Mesodermal cell (in vitro differentiated cells): Measurements from ENCODE around the gene DCST1.
A peak's percentile ranks its signal among the peaks of the same experiment; 100 is the strongest.

Experiments
- H3K27ac ChIP-seq: 2 replicates; pipeline ENCODE4 v1.7.0; 2013; ENCODE audit warnings: mild to moderate bottlenecking, low read depth, low read length, moderate library complexity; ENCODE audit not compliant: severe bottlenecking
- H3K36me3 ChIP-seq: 2 replicates; pipeline ENCODE4 v1.7.1; 2013; ENCODE audit warnings: mild to moderate bottlenecking, low read length, moderate library complexity; ENCODE audit not compliant: control insufficient read depth, insufficient read depth
- H3K4me1 ChIP-seq: one replicate; pipeline ENCODE4 v1.7.1; 2013; ENCODE audit warnings: mild to moderate bottlenecking, low read length; ENCODE audit not compliant: insufficient read depth, control insufficient read depth, poor library complexity, severe bottlenecking
- H3K4me3 ChIP-seq: 2 replicates; pipeline ENCODE4 v1.7.0; 2013; ENCODE audit warnings: low read length, control low read depth, mild to moderate bottlenecking; ENCODE audit not compliant: insufficient read depth, poor library complexity, severe bottlenecking; ENCODE audit errors: extremely low read depth
- H3K9me3 ChIP-seq: 2 replicates; pipeline ENCODE4 v1.7.1; 2013; ENCODE audit warnings: mild to moderate bottlenecking, low read length, moderate library complexity; ENCODE audit not compliant: control insufficient read depth
- WGBS, 2 experiments: methylation state at CpG; one replicate each; pipeline ENCODE4 v1.1.5; 2013; ENCODE audit warnings: missing lambda C conversion rate in 2 of 2; ENCODE audit not compliant: insufficient coverage in 2 of 2; 5-methylcytosine and 5-hydroxymethylcytosine counted together

Gene DCST1

GRCh38 chr1:155014709-155015508 lies 18.7 kb upstream of the DCST1 start:
- Histone ChIP-seq H3K4me3 (no peak overlapping the region), H3K9me3 (no peaks in the 10 kb centered on the region), H3K4me1 (peaks cover 21% of the 10 kb centered on the region), H3K36me3 (peaks cover 31% of the 10 kb centered on the region), H3K27ac (no peak overlapping the region)
- 93 to 96% methylated on average over 20 of the region's 31 CpGs for WGBS, 2 experiments

DNA sequence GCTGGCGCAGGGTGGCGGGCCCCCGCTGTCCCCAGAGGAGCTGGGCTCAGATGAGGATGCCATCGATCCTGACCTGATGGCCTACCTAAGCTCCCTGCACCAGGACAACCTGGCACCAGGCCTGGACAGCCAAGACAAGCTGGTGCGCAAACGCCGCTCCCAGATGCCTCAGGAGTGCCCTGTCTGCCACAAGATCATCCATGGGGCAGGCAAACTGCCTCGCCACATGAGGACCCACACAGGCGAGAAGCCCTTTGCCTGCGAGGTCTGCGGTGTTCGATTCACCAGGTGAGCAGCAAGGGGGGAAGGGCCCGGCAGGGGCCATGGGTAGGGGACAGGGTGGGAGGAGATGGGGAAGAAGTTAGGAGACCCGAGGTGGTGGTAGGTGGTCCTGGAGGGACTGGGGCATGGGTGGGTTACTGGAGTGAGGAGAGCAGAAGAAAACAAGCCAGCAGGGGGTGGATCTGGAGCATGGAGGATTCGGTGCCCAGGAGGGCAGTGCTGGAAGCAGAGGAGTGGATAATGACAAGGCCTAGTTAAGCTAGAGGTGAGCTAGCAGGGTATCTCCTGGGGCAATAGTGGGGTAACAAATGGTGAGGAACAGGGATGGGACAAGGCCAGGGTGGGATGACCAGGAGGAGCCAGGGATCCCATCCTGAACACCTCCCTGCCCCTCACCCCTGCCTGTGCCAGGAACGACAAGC lies 17.9 kb upstream of the DCST1 start:
- H3K36me3 ChIP-seq: peaks cover 31% of the 10 kb centered on the region
- no peak overlapping the region for H3K4me3 ChIP-seq
- peaks cover 21% of the 10 kb centered on the region for H3K4me1 ChIP-seq
- WGBS, 2 experiments: 93 to 97% methylated on average over 10 to 16 of the region's 16 CpGs
- no peaks in the 10 kb centered on the region for H3K9me3 ChIP-seq
- H3K27ac ChIP-seq: no peak overlapping the region

GRCh38 chr1:155016231-155016831 lies 17.3 kb upstream of the DCST1 start:
- WGBS, 2 experiments: 96 to 98% methylated on average over 16 to 25 of the region's 26 CpGs
- H3K9me3 ChIP-seq: no peaks in the 10 kb centered on the region
- H3K27ac ChIP-seq: no peak overlapping the region
- H3K4me1 ChIP-seq: peaks cover 21% of the 10 kb centered on the region
- H3K4me3 ChIP-seq: no peak overlapping the region
- peaks cover 31% of the 10 kb centered on the region for H3K36me3 ChIP-seq

DNA sequence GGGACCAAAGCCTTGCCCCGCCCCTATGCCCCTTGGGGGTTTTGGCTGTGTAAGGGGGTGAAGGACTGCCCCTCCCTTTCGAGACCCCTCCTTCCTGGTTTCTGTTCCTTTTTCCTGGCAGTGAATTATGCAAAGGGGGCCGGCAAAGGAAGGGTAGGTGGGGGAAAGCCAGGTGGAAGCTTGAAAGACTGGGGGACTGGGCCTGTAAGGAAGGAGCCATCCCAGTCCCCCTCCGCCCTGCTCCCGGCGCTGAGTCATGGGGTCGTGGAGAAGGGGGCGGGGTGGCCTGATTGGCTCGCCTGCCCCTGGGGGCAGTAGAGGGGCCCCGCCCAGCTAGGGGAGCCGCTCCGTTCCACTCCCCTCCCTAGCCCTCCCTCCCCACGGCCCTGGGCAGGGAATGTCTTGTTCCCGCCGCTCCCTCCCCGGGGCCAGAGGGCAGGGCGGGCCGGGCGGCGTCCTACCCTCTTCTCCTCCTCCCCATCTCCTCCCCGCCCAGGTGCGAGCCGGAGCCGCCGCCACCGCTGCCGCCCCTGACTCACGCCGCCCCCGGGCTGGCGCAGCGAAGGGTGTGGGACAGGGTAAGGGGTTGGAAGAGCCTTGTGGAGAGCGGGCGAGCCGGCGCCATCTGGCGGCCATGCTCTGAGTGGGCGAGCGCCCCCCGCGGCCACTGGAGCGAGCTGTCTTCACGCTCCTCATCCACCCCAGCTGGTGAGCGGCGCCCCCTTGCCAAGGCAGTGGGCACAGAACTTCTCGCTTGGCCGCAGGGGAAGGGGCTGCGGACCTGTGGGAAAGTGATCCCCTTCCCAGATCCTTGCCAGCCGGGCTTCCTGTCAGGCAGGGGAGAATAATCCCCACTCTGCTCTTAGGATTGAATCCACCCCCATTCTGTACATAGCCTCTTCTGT lies 16.3 kb upstream of the DCST1 start:
- WGBS, 2 experiments: 0 to 3% methylated on average over 15 to 19 of the region's 49 CpGs
- Histone ChIP-seq H3K4me3 (peak overlapping the region; percentile 26), H3K9me3 (no peaks in the 10 kb centered on the region), H3K4me1 (peaks cover 18% of the 10 kb centered on the region), H3K36me3 (peaks cover 31% of the 10 kb centered on the region), H3K27ac (peak overlapping the region; percentile 81)

DNA sequence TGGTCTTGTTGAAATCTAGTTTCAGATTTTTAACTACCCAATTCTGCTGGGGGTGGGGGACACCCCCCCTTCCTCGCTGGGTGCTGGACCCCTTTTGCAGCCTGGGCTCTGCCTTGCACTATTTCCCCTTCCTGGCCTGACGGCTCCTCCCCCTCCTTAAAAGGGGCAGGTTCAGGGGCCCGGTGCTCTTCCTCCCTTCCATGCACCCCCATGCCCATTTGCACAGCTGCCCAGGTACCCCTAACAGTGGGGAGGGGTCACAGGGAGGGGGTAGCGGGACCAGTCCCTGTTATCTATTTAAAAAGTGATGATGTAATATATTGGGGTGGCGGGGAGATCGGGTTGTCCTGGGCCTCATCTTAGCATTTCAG lies 15.7 kb upstream of the DCST1 start:
- H3K4me1 ChIP-seq: peaks cover 18% of the 10 kb centered on the region
- peaks cover 31% of the 10 kb centered on the region for H3K36me3 ChIP-seq
- H3K4me3 ChIP-seq: no peak overlapping the region
- H3K9me3 ChIP-seq: no peaks in the 10 kb centered on the region
- WGBS, 2 experiments: 83 to 94% methylated on average over 2 to 3 of the region's 6 CpGs
- H3K27ac ChIP-seq: no peak overlapping the region

DNA sequence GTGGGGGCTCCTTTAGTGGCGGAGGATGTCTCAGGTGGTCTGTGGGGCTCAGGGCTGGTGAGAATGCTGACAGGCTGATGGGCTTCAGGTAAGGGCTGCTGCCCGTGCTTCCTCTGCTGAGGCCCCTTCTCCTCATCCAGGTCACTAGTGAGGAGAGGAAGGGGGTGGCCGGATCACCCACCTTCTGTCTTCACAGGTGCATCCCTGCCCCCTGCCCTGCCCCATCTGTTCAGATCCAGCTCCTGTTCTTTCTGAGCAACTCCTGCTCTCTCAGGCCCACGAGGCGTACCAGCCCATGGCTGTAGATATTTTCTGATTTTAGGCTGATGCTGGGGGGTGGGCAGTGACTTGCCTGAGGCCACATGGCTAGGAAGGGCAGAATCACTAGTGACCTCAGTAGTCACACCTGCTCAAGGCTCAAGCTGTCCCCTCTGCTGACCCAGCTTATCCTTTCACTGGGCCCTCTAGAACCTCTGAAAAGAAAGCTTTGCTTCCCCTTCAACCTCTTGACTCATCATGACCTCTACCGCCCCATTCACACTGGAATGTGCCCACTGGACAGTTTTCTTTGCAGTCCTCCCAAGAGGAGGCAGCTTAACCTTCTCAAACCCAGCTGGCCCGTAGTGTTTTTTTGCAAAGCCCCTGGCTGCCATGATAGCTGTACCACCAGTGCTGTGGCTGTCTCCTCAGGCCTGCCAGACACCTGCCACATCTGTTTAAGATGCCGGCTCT lies 14.8 kb upstream of the DCST1 start:
- no peaks in the 10 kb centered on the region for H3K9me3 ChIP-seq
- H3K4me3 ChIP-seq: no peak overlapping the region
- 84 to 89% methylated on average over 3 to 4 of the region's 8 CpGs for WGBS, 2 experiments
- peaks cover 30% of the 10 kb centered on the region for H3K36me3 ChIP-seq
- no peak overlapping the region for H3K27ac ChIP-seq
- peaks cover 15% of the 10 kb centered on the region for H3K4me1 ChIP-seq

- peaks cover 23% of the 10 kb centered on the region for H3K36me3 ChIP-seq
- H3K4me3 ChIP-seq: no peak overlapping the region
- no peak overlapping the region for H3K27ac ChIP-seq
- H3K4me1 ChIP-seq: peaks cover 15% of the 10 kb centered on the region
- no peaks in the 10 kb centered on the region for H3K9me3 ChIP-seq
- 85 to 90% methylated on average over 11 of the region's 11 CpGs for WGBS, 2 experiments
These were observed 14.0 kb upstream of the DCST1 start for GRCh38 chr1:155019377-155020245.

- H3K4me1 ChIP-seq: peaks cover 8% of the 10 kb centered on the region
- H3K36me3 ChIP-seq: no peaks in the 10 kb centered on the region
- no peaks in the 10 kb centered on the region for H3K9me3 ChIP-seq
- WGBS, 2 experiments: 85 to 91% methylated on average over 5 to 6 of the region's 8 CpGs
- H3K27ac ChIP-seq: no peak overlapping the region
- H3K4me3 ChIP-seq: no peak overlapping the region
These were observed 11.3 kb upstream of the DCST1 start for GRCh38 chr1:155022136-155022926.

- Histone ChIP-seq H3K4me1 (peaks cover 8% of the 10 kb centered on the region), H3K9me3 (no peaks in the 10 kb centered on the region), H3K4me3 (no peak overlapping the region), H3K27ac (no peak overlapping the region), H3K36me3 (no peaks in the 10 kb centered on the region)
- WGBS, 2 experiments: 92% methylated on average over 4 of the region's 4 CpGs
These were observed 10.7 kb upstream of the DCST1 start for GRCh38 chr1:155022927-155023236.
